Superior temporal gyrus (tissue), 1 donor: ENCODE data around the gene MTHFD1L.
"Not testable (repeated sequence)": the region's sequence is repeated elsewhere in the genome, so short reads cannot be mapped to it uniquely, and the experiment has no call there.

Experiments
- DNase-seq: peaks from one replicate; pipeline ENCODE4 v3.0.0-alpha.2; 2016; ENCODE audit errors: extremely low spot score

MTHFD1L gene

GRCh38 chr6:151067684-151068596 is 202.4 kb downstream of the MTHFD1L start:
- peak; percentile 75 for DNase-seq

- DNase-seq = no peak
Measured at GRCh38 chr6:151068761-151069312, 203.3 kb downstream of the MTHFD1L start.

- no peak for DNase-seq
Measured at GRCh38 chr6:151069641-151070040, 204.1 kb downstream of the MTHFD1L start.

DNA sequence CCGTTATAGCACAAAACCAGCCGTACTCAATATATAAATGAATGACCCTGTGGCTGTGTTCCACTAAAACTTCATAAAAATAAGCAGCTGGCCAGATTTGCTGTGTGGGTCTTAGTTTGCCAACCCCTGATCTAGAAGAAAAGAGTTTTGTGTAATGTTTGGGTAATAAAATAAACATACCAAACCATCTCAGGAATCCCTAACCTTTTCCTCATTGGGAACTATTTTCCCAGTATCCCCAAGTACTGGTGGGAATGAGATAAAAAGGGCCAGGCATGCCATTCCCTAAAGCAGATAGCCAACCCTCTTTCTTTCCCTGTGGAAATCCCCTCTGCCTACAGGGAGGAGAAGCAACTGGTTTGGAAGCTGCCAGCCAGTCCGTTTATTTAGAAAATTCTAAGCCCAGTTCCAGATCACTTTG is 205.1 kb downstream of the MTHFD1L start:
- no peak for DNase-seq

GRCh38 chr6:151071295-151071694 is 205.8 kb downstream of the MTHFD1L start:
- no peak for DNase-seq

GRCh38 chr6:151073146-151073545 is 207.6 kb downstream of the MTHFD1L start:
- DNase-seq = no peak

DNA sequence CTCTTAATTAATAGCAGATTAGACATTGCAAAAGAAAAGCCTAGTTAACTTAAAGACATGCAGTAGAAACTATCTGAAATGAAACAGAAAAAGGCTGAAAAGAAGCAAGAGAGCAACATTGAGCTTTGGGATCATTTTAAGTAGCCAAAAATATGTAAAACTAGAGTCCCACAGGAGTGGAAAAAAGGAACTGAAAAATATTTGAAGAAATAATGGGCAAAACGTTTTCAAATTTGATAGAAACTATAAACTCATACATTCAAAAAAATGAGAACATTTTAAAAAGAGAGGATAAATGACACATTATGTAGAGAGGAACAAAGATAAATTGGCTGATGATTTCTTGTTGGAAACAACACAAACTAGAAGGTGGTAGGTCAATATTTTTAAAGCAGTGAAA is 208.2 kb downstream of the MTHFD1L start:
- DNase-seq = no peak

DNA sequence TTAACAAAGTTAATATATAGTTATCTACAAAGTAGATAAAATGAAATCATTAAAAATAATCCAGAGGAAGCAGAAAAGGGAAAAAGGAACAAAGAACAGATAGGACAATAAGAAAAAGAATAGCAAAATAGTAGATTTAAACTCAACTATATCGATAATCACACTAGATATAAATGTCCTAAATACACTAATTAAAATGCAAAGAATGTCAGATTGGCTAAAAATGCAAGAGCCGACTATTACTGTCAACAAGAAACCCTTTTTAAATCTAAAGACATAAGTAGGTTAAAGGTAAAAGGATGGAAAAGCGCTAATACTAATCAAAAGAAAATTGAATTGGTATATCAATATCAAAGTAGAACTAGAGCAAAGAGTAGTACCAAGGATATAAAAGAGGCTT is 209.5 kb downstream of the MTHFD1L start:
- DNase-seq = no peak

GRCh38 chr6:151075527-151075926 is 210.0 kb downstream of the MTHFD1L start:
- DNase-seq = no peak

DNA sequence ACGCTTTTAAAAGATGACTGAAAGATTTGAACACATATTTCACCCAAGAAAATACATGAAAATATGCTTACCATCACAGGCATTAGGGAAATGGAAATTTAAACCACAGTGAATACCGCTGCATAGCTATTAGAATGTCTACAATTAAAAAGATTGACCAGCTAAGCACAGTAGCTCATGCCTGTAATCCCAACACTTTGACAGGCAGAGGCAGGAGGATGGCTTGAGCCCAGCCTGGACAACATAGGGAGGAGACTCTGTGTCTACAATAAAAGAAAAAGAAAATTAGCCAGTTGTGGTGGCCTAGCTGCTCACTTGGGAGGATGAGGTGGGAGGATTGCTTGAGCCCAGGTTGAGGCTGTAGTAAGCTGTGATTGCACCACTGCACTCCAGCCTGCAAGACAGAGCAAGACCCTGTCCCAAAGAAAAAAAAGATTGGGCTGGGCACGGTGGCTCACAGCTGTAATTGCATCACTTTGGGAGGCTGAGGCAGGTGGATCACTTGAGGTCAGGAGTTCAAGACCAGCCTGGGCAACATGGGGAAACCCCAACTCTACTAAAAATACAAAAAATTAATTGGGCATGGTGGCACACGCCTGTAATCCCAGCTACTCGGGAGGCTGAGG is 210.5 kb downstream of the MTHFD1L start:
- DNase-seq = no peak

DNA sequence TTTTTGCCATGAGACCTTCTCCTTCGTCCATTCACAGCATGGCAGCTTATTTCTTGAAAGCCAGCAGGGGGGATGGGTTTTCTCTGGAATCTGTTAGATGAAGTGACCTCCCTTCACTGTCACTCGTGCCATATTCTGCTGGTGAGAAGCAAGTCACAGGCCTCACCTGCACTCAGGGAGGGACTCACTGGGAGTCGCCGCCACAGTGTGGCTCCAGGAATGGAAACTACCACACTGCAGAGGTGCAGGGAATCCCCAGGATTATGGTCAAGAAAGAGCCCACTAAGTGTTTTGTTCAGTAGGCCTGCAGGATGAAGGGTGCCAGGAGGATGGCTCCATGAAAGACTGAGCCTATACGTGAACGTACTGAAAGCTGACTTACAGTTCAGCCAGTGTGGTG is 213.2 kb downstream of the MTHFD1L start:
- DNase-seq = no peak

DNA sequence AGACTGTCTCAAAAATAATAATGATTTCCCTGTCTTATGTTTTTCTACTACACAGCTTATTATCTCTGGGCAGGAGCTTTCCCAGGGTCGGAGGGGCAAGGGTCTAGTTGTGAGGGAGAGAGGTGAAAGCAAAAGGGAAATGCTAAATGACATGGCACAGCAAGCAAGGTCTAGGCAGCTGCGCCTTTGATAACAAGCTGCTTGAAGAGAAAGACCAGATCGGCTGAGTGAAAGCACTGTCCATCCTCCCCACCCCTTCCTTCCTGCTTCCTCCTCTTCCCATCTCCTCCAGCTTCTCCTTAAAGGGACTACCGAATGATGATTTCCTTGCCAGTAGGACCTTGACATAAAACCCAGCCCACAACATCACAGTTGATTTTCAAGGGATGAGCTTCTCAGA is 216.2 kb downstream of the MTHFD1L start:
- DNase-seq = no peak

- DNase-seq = no peak
Measured at GRCh38 chr6:151082079-151082478, 216.6 kb downstream of the MTHFD1L start.

GRCh38 chr6:151084275-151084674 is 218.8 kb downstream of the MTHFD1L start:
- DNase-seq = no peak

- not testable (repeated sequence) for DNase-seq
Measured at GRCh38 chr6:151087055-151087454, 221.6 kb downstream of the MTHFD1L start.

- no peak for DNase-seq
Measured at GRCh38 chr6:151087861-151088598, 222.5 kb downstream of the MTHFD1L start.

- no peak for DNase-seq
Measured at GRCh38 chr6:151088599-151088935, 223.1 kb downstream of the MTHFD1L start.

DNA sequence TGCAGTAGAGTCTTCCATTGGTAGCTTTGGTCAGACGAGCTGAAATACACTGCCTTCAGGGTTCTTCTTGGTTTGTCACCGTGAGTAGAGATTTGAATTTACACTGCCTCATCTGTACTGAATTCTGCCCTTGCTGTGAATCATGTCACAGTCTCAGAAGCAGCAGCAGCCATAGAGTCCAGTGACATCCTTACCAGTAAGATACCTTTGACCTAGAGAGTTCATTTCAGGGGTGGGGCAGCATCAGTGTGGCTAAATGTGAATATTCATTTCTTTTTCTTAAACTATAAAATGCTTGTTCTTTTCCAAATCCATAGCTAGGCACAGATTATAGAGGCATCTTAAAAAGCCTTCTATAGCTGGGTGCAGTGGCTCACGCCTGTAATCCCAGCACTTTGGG is 223.5 kb downstream of the MTHFD1L start:
- DNase-seq = no peak

DNA sequence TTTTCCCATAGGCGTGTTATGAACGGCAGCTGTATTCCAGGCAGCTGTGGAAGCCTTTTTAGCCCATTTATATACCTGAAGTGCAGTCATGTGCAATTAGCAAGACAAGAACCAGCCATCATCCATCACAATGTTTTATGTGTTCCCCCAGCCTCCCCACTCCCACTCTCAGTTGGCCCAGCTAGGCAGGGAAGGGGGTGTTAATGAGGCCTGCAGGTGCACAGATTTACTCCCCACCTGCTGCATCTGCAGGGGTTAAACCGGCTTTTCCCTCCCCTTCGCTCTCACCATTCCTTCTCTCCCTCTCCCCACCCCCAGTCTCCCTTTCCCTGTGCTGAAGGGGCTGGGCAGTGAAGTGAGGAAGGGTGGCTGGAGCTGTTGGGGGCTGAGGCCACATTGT is 224.5 kb downstream of the MTHFD1L start:
- DNase-seq = no peak

DNA sequence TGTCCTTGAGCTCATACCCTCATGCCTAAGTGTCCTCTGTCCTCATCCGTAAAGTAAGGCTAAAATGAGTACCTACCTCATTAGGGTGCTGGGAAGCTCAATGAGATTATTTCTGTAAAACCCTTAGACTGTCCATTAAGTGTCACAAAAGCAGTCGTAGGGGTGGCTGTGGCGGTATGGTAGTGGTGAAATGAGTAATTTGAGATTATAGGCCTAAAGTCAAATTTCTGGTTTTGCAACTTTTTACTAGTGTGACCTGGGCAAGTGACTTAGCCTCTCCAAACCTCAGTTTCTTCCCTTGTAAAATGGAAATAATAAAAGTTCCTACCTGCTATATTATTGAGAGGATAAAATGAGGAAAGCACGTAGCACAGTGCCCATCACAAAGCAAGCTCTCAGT is 226.1 kb downstream of the MTHFD1L start:
- no peak for DNase-seq

GRCh38 chr6:151092591-151092990 is 227.1 kb downstream of the MTHFD1L start:
- no peak for DNase-seq

- DNase-seq = no peak
Measured at GRCh38 chr6:151093706-151094105, 228.2 kb downstream of the MTHFD1L start.
